ENCODE data around the gene MOV10L1. TPM values are rescaled to one million over a fixed set of nuclear protein-coding genes. Genes with fewer than 3 reads are reported as not detected.

The MOV10L1 gene
- total RNA-seq, 4 donors from 2014 or later = 0.23 to 0.83 (median 0.40) TPM

- 18% methylated on average over 4 of the region's 4 CpGs for WGBS
- no peak for DNase-seq (ENCODE audit: extremely low spot score)
- H3K36me3 ChIP-seq = peaks cover 5 to 23% (median 19%) of the 10 kb centered on the region in 4 donors
- no peaks in the 10 kb centered on the region for H3K27me3 ChIP-seq
- intact Hi-C loops (cut with DNase I) = no loop called here
- peak overlapping the region; percentile 68 to 79 (median 76) for H3K27ac ChIP-seq (replicated peaks in 1 of 4)
- no peak for TF ChIP-seq POLR2AphosphoS5 (IDR thresholded peaks at IDR 0.05)
- no peak for TF ChIP-seq POLR2A (IDR thresholded peaks at IDR 0.05; ENCODE audit: low read depth)
- TF ChIP-seq CTCF (IDR thresholded peaks at IDR 0.05) = no peak
- TF ChIP-seq EP300 (IDR thresholded peaks at IDR 0.05) = no peak
- H3K4me1 ChIP-seq = peaks cover 39 to 71% (median 57%) of the 10 kb centered on the region in 4 donors
- H3K4me3 ChIP-seq = peak overlapping the region; percentile 42 to 61 (median 52)
- H3K9me3 ChIP-seq = no peaks in the 10 kb centered on the region
These were observed 100.0 kb downstream of the MOV10L1 start for GRCh38 chr22:50189849-50190181.

DNA sequence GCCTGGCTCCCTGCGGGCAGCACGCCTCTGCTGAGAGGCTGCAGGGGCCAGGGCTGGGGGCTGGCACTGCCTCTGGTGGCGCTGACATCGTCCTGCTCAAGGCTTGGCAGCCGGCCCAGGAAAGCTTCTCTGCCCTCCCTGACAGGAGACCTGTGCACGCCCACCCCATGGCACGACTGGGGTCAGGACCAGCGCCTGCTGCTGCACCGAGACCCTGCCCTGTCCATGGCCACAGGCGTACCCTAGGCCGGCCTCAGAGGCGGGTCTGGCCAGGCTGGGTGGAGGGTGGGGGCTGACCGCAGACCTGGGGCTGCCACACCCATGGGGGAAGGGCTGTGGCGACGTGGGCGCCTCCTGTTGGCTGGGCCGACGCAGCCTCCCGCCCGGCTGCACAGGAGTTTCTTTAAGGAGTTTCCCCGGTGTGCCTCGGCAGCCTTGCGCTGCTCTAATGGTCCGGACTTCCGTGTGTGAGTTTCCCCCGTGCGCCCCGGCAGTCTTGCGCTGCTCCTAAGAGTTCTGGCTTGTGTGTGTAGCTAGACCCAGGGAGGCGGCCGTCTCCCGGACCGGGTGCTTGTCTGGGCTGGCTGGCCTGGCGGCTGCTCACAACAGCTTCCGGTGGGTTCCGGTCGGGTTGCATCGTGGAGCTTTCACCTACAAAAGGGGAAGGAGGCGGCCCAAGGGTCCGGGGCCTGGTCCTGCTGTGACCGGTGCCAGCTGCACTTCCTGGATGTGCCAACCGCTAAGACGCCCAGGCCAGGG lies 100.6 kb downstream of the MOV10L1 start:
- peak overlapping the region; percentile 68 to 79 (median 76) for H3K27ac ChIP-seq (replicated peaks in 1 of 4)
- H3K4me1 ChIP-seq = peaks cover 34 to 66% (median 52%) of the 10 kb centered on the region in 4 donors
- TF ChIP-seq CTCF (IDR thresholded peaks at IDR 0.05) (peak; percentile 29 to 45 (median 42)), POLR2A (IDR thresholded peaks at IDR 0.05; ENCODE audit: low read depth) (no peak), EP300 (IDR thresholded peaks at IDR 0.05) (no peak), POLR2AphosphoS5 (IDR thresholded peaks at IDR 0.05) (peak; percentile 52 to 74)
- intact Hi-C loops (cut with DNase I) = no loop called here
- DNase-seq (ENCODE audit: extremely low spot score) = peak; percentile 93
- H3K4me3 ChIP-seq = peak overlapping the region; percentile 42 to 61 (median 52)
- H3K9me3 ChIP-seq = no peaks in the 10 kb centered on the region
- peaks cover 5 to 28% (median 25%) of the 10 kb centered on the region in 4 donors for H3K36me3 ChIP-seq
- no peaks in the 10 kb centered on the region for H3K27me3 ChIP-seq
- WGBS = 24% methylated on average over 19 of the region's 43 CpGs

- peak overlapping the region; percentile 42 to 61 (median 52) for H3K4me3 ChIP-seq
- H3K27ac ChIP-seq (replicated peaks in 1 of 4) = peak overlapping the region; percentile 68 to 79 (median 76)
- no peaks in the 10 kb centered on the region for H3K27me3 ChIP-seq
- 67% methylated on average over 17 of the region's 18 CpGs for WGBS
- H3K9me3 ChIP-seq = no peaks in the 10 kb centered on the region
- DNase-seq (ENCODE audit: extremely low spot score) = no peak
- H3K4me1 ChIP-seq = peaks cover 34 to 64% (median 50%) of the 10 kb centered on the region in 4 donors
- no peak for TF ChIP-seq POLR2AphosphoS5 (IDR thresholded peaks at IDR 0.05)
- no peak for TF ChIP-seq EP300 (IDR thresholded peaks at IDR 0.05)
- TF ChIP-seq POLR2A (IDR thresholded peaks at IDR 0.05; ENCODE audit: low read depth) = no peak
- no peak for TF ChIP-seq CTCF (IDR thresholded peaks at IDR 0.05)
- intact Hi-C loops (cut with DNase I) = no loop called here
- H3K36me3 ChIP-seq = peaks cover 5 to 35% (median 31%) of the 10 kb centered on the region in 4 donors
These were observed 101.3 kb downstream of the MOV10L1 start for GRCh38 chr22:50190941-50191741.

- peak overlapping the region in 1 of 4 donors; percentile 3 for H3K27ac ChIP-seq (replicated peaks in 1 of 4)
- WGBS = 86% methylated on average over 14 of the region's 25 CpGs
- TF ChIP-seq POLR2AphosphoS5 (IDR thresholded peaks at IDR 0.05) = no peak
- no peak for TF ChIP-seq POLR2A (IDR thresholded peaks at IDR 0.05; ENCODE audit: low read depth)
- TF ChIP-seq EP300 (IDR thresholded peaks at IDR 0.05) = no peak
- no peak for TF ChIP-seq CTCF (IDR thresholded peaks at IDR 0.05)
- H3K9me3 ChIP-seq = no peaks in the 10 kb centered on the region
- H3K4me3 ChIP-seq = no peak overlapping the region
- no peak for DNase-seq (ENCODE audit: extremely low spot score)
- H3K4me1 ChIP-seq = peaks cover 27 to 49% (median 37%) of the 10 kb centered on the region in 4 donors
- intact Hi-C loops (cut with DNase I) = no loop called here
- peaks cover 5 to 48% (median 45%) of the 10 kb centered on the region in 4 donors for H3K36me3 ChIP-seq
- no peaks in the 10 kb centered on the region for H3K27me3 ChIP-seq
These were observed 102.8 kb downstream of the MOV10L1 start for GRCh38 chr22:50192436-50193204.

All from esophagus muscularis mucosa (tissue), 4 donors.